Measurements from ENCODE around the gene HNRNPC. TPM values are rescaled to one million over a fixed set of nuclear protein-coding genes. Genes with fewer than 3 reads are reported as not detected.

Gene HNRNPC
- polyA plus RNA-seq, 1 donor from 2014 or later = 1,176 TPM

DNA sequence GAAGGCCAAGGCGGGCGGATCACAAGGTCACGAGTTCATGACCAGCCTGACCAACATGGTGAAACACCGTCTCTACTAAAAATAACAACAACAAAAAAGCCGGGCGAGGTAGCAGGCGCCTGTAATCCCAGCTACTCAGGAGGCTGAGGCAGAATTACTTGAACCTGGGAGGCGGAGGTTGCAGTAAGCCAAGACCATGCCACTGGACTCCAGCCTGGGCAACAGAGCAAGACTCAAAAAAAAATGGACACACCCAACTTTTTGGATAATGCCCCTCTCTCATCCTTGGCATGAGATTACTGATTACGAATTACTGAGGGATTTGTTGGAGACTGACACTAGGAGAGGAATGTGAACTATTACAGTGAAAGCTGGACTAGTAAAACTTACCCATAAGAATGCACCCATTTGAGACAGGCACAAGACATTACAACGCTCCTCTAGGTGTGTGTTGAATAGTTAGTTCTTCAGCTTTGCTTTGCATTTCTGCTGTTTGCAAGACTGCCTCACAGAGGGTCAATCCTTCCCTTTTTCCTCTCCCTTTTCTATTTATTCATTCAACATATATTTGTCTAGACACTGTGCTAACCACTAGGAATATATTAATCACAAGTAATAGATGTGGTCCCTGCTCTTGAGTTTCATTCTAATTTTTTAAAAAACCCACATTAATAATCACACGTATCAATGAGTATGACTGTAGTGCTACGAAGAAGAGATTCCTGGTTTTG lies 67.3 kb downstream of the HNRNPC start:
- H3F3A ChIP-seq (ENCODE audit: insufficient read depth, low read length, poor library complexity, severe bottlenecking) = peaks cover 4% of the 10 kb centered on the region
- H3K27me3 ChIP-seq (ENCODE audit: insufficient read depth, low read depth, low read length) = no peaks in the 10 kb centered on the region
- H3K36me3 ChIP-seq (ENCODE audit: insufficient read depth, low read length) = no peaks in the 10 kb centered on the region
- H3K27ac ChIP-seq (ENCODE audit: low read length) = no peak overlapping the region
- no peaks in the 10 kb centered on the region for H4K20me1 ChIP-seq (ENCODE audit: insufficient read depth)
- H2AFZ ChIP-seq (ENCODE audit: low read depth, low read length) = no peak overlapping the region
- no peak for TF ChIP-seq RAD21 (conservative IDR thresholded peaks at IDR 0.05)
- TF ChIP-seq, protein P1, sequence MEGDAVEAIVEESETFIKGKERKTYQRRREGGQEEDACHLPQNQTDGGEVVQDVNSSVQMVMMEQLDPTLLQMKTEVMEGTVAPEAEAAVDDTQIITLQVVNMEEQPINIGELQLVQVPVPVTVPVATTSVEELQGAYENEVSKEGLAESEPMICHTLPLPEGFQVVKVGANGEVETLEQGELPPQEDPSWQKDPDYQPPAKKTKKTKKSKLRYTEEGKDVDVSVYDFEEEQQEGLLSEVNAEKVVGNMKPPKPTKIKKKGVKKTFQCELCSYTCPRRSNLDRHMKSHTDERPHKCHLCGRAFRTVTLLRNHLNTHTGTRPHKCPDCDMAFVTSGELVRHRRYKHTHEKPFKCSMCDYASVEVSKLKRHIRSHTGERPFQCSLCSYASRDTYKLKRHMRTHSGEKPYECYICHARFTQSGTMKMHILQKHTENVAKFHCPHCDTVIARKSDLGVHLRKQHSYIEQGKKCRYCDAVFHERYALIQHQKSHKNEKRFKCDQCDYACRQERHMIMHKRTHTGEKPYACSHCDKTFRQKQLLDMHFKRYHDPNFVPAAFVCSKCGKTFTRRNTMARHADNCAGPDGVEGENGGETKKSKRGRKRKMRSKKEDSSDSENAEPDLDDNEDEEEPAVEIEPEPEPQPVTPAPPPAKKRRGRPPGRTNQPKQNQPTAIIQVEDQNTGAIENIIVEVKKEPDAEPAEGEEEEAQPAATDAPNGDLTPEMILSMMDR (IDR thresholded peaks at IDR 0.05; ENCODE audit: poor library complexity, severe bottlenecking) = no peak
- no peak for TF ChIP-seq EP300 (conservative IDR thresholded peaks at IDR 0.05; ENCODE audit: poor library complexity, severe bottlenecking)
- no peak for TF ChIP-seq EZH2 (IDR thresholded peaks at IDR 0.05; ENCODE audit: borderline replicate concordance, insufficient read depth, low read length, poor library complexity, severe bottlenecking)
- no peak for TF ChIP-seq MXI1 (conservative IDR thresholded peaks at IDR 0.05; ENCODE audit: poor library complexity, severe bottlenecking)
- TF ChIP-seq TAF1 (IDR thresholded peaks at IDR 0.05; ENCODE audit: low read depth) = no peak
- TF ChIP-seq SMC3 (conservative IDR thresholded peaks at IDR 0.05; ENCODE audit: poor library complexity) = no peak
- TF ChIP-seq, protein P2, sequence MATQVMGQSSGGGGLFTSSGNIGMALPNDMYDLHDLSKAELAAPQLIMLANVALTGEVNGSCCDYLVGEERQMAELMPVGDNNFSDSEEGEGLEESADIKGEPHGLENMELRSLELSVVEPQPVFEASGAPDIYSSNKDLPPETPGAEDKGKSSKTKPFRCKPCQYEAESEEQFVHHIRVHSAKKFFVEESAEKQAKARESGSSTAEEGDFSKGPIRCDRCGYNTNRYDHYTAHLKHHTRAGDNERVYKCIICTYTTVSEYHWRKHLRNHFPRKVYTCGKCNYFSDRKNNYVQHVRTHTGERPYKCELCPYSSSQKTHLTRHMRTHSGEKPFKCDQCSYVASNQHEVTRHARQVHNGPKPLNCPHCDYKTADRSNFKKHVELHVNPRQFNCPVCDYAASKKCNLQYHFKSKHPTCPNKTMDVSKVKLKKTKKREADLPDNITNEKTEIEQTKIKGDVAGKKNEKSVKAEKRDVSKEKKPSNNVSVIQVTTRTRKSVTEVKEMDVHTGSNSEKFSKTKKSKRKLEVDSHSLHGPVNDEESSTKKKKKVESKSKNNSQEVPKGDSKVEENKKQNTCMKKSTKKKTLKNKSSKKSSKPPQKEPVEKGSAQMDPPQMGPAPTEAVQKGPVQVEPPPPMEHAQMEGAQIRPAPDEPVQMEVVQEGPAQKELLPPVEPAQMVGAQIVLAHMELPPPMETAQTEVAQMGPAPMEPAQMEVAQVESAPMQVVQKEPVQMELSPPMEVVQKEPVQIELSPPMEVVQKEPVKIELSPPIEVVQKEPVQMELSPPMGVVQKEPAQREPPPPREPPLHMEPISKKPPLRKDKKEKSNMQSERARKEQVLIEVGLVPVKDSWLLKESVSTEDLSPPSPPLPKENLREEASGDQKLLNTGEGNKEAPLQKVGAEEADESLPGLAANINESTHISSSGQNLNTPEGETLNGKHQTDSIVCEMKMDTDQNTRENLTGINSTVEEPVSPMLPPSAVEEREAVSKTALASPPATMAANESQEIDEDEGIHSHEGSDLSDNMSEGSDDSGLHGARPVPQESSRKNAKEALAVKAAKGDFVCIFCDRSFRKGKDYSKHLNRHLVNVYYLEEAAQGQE (IDR thresholded peaks at IDR 0.05; ENCODE audit: borderline replicate concordance) = no peak
- no peak for TF ChIP-seq POLR2AphosphoS5 (IDR thresholded peaks at IDR 0.05)
- H3K9me2 ChIP-seq (ENCODE audit: insufficient read depth, low read length) = no peaks in the 10 kb centered on the region
- H3K9ac ChIP-seq (ENCODE audit: low read length) = no peak overlapping the region
- H3K4me2 ChIP-seq (ENCODE audit: low read length) = no peak overlapping the region
- H3K79me2 ChIP-seq (replicated peaks; ENCODE audit: insufficient read depth, low read length) = no peaks in the 10 kb centered on the region
- no peak overlapping the region for H3K4me3 ChIP-seq (ENCODE audit: low read length)
- no peaks in the 10 kb centered on the region for H3K9me3 ChIP-seq (ENCODE audit: low read length)

DNA sequence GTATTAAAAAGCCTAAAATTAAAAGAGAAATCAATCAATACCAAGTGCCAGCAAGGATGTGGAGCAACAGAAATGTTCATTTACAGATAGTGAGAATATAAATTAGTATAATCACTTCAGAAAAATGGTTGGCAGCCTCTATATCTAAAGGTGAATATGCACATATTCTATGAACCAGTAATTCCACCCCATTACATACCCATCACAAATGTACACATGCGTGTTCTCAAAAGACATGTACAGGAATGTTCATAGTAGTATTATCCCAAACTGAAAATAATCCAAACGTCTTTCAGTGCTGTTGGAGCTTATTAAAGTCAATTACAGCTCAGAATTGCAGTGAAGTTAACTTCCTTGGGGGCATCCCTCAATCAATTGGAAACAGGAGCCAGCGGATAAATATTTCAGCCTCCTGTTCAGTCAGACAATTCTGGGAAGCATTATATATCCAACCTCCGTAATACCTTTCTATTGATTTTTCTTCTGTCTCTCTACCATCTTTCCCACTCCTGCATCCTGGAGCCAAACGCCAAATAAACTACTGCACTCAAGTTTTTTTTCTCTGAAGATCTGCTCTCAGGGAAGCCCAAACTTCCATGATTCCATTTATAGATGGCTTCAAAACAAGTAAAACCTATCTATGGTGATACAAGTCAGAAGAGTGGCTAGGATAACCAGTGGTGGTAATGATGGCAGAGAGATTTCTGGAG lies 68.3 kb downstream of the HNRNPC start:
- no peaks in the 10 kb centered on the region for H3K9me2 ChIP-seq (ENCODE audit: insufficient read depth, low read length)
- H3K27me3 ChIP-seq (ENCODE audit: insufficient read depth, low read depth, low read length) = no peaks in the 10 kb centered on the region
- peaks cover 4% of the 10 kb centered on the region for H3F3A ChIP-seq (ENCODE audit: insufficient read depth, low read length, poor library complexity, severe bottlenecking)
- no peaks in the 10 kb centered on the region for H3K79me2 ChIP-seq (replicated peaks; ENCODE audit: insufficient read depth, low read length)
- H3K4me3 ChIP-seq (ENCODE audit: low read length) = no peak overlapping the region
- TF ChIP-seq, protein P2 (IDR thresholded peaks at IDR 0.05; ENCODE audit: borderline replicate concordance) = no peak
- TF ChIP-seq MXI1 (conservative IDR thresholded peaks at IDR 0.05; ENCODE audit: poor library complexity, severe bottlenecking) = no peak
- TF ChIP-seq RAD21 (conservative IDR thresholded peaks at IDR 0.05) = no peak
- TF ChIP-seq SMC3 (conservative IDR thresholded peaks at IDR 0.05; ENCODE audit: poor library complexity) = no peak
- no peak for TF ChIP-seq TAF1 (IDR thresholded peaks at IDR 0.05; ENCODE audit: low read depth)
- no peak for TF ChIP-seq POLR2AphosphoS5 (IDR thresholded peaks at IDR 0.05)
- TF ChIP-seq, protein P1 (IDR thresholded peaks at IDR 0.05; ENCODE audit: poor library complexity, severe bottlenecking) = no peak
- no peak for TF ChIP-seq EZH2 (IDR thresholded peaks at IDR 0.05; ENCODE audit: borderline replicate concordance, insufficient read depth, low read length, poor library complexity, severe bottlenecking)
- no peak for TF ChIP-seq EP300 (conservative IDR thresholded peaks at IDR 0.05; ENCODE audit: poor library complexity, severe bottlenecking)
- no peaks in the 10 kb centered on the region for H4K20me1 ChIP-seq (ENCODE audit: insufficient read depth)
- H3K9ac ChIP-seq (ENCODE audit: low read length) = no peak overlapping the region
- H3K9me3 ChIP-seq (ENCODE audit: low read length) = no peaks in the 10 kb centered on the region
- H2AFZ ChIP-seq (ENCODE audit: low read depth, low read length) = no peak overlapping the region
- no peak overlapping the region for H3K27ac ChIP-seq (ENCODE audit: low read length)
- H3K4me2 ChIP-seq (ENCODE audit: low read length) = no peak overlapping the region
- H3K36me3 ChIP-seq (ENCODE audit: insufficient read depth, low read length) = no peaks in the 10 kb centered on the region

Data from neural cell (in vitro differentiated cells).